A549 (cell line): ENCODE data around the gene AIF1. TPM values are rescaled to one million over a fixed set of nuclear protein-coding genes. Genes with fewer than 3 reads are reported as not detected.

Experiments used
- ATAC-seq, 2 experiments: fragments of 200-7000 bp in 1 of 2; fragments of >200 bp in 1 of 2; cut with Nextera tagmentation in 1 of 2; cut with Tn5 transposase in 1 of 2; 3 replicates each; pipeline versions ENCODE4 v1.8.0 to v1.9.1; 2018 to 2020; ENCODE audit warnings: mild to moderate bottlenecking in 1 of 2, moderate library complexity in 1 of 2
- CTCF ChIA-PET: fragments of 300-600 bp; sonication (Branson Sonifier 250); formaldehyde crosslinking; extraction: SDS; loops from one replicate; lab custom pipeline; 2021; ENCODE audit warnings: antibody characterized with exemption, inconsistent platforms; lab: Yijun Ruan, JAX
- POLR2A ChIA-PET: fragments of 350-600 bp; formaldehyde crosslinking; extraction: SDS; loops from one replicate; lab custom pipeline; 2021; ENCODE audit warnings: antibody characterized with exemption, inconsistent platforms; lab: Yijun Ruan, JAX
- DNase-seq, 2 experiments: peaks; one replicate each; pipeline versions ENCODE4 v3.0.0 to v3.0.0-alpha.2; 2011 to 2016; ENCODE audit warnings: low read depth in 1 of 2, low spot score in 1 of 2
- FAIRE-seq: peaks from 2 replicates; lab custom pipeline; 2011; peaks lifted over from hg19 to GRCh38; lab: Jason Lieb, UNC
- H3K27ac ChIP-seq, 2 experiments: fragments of >200 bp; sonication (Bioruptor Twin); formaldehyde crosslinking; 3 replicates each; pipeline ENCODE4 v1.5.1; 2016 to 2017
- H3K4me1 ChIP-seq: fragments of >200 bp; sonication (Bioruptor Twin); formaldehyde crosslinking; 3 replicates; pipeline ENCODE4 v1.6.1; 2016
- H3K4me2 ChIP-seq: fragments of >200 bp; sonication (Bioruptor Twin); formaldehyde crosslinking; 3 replicates; pipeline ENCODE4 v1.6.1; 2016
- H3K4me3 ChIP-seq: fragments of >200 bp; sonication (Bioruptor Twin); formaldehyde crosslinking; 3 replicates; pipeline ENCODE4 v1.5.1; 2016
- H3K9me3 ChIP-seq: fragments of >200 bp; sonication (Bioruptor Twin); formaldehyde crosslinking; 3 replicates; pipeline ENCODE4 v1.6.1; 2016
- ATOH8 ChIP-seq: fragments of 250-450 bp; sonication (Bioruptor Pico); IDR thresholded peaks from 2 replicates; pipeline ENCODE4 v1.5.0; 2020; ENCODE audit warnings: low read depth, mild to moderate bottlenecking, moderate library complexity
- BHLHE40 ChIP-seq: IDR thresholded peaks from 2 replicates; pipeline ENCODE4 v1.6.1; 2012; ENCODE audit warnings: low read depth, low read length, inconsistent platforms
- CBX2 ChIP-seq: fragments of 200-600 bp; sonication (generic); IDR thresholded peaks from 2 replicates; pipeline ENCODE4 v1.6.1; 2016; ENCODE audit warnings: low read depth, mild to moderate bottlenecking, borderline replicate concordance
- CEBPB ChIP-seq, 2 experiments: fragments of >200 bp in 1 of 2; sonication (Bioruptor Twin) in 1 of 2; formaldehyde crosslinking in 1 of 2; IDR thresholded peaks; 2 replicates each; pipeline ENCODE4 v1.6.1; 2012 to 2016
- CHD2 ChIP-seq: fragments of 150-350 bp; IDR thresholded peaks from 2 replicates; pipeline ENCODE4 v1.6.1; 2014; ENCODE audit warnings: low read length; ENCODE audit not compliant: partially characterized antibody
- ESRRA ChIP-seq: fragments of 150-350 bp; IDR thresholded peaks from 2 replicates; pipeline ENCODE4 v1.6.1; 2014; ENCODE audit warnings: mild to moderate bottlenecking, low read length, borderline replicate concordance
- FOSB ChIP-seq: fragments of 250-450 bp; sonication (Bioruptor Pico); IDR thresholded peaks from 2 replicates; pipeline ENCODE4 v1.5.0; 2020; ENCODE audit warnings: mild to moderate bottlenecking, moderate library complexity
- FOXS1 ChIP-seq: fragments of 250-450 bp; sonication (Bioruptor Pico); IDR thresholded peaks from 2 replicates; pipeline ENCODE4 v1.5.0; 2020; ENCODE audit warnings: mild to moderate bottlenecking, moderate library complexity
- HDAC2 ChIP-seq: fragments of 200-600 bp; sonication (generic); IDR thresholded peaks from 2 replicates; pipeline ENCODE4 v1.6.1; 2016
- HOXA7 ChIP-seq: fragments of 250-450 bp; sonication (Bioruptor Pico); IDR thresholded peaks from 2 replicates; pipeline ENCODE4 v1.5.0; 2020; ENCODE audit warnings: mild to moderate bottlenecking, moderate library complexity
- KDM1A ChIP-seq: fragments of 200-600 bp; sonication (generic); IDR thresholded peaks from 2 replicates; pipeline ENCODE4 v1.6.1; 2016; ENCODE audit warnings: low read depth, mild to moderate bottlenecking
- NR3C1 ChIP-seq: fragments of >200 bp; sonication (Bioruptor Twin); formaldehyde crosslinking; IDR thresholded peaks from 3 replicates; pipeline ENCODE4 v1.6.1; 2017
- ZFP36 ChIP-seq: fragments of 450-650 bp; IDR thresholded peaks from 2 replicates; pipeline ENCODE4 v1.6.1; 2014; ENCODE audit warnings: borderline replicate concordance; ENCODE audit not compliant: partially characterized antibody
- WGBS: methylation state at CpG from one replicate; pipeline ENCODE4 v1.1.6; 2017; ENCODE audit errors: missing lambda C conversion rate; 5-methylcytosine and 5-hydroxymethylcytosine counted together
- polyA plus RNA-seq, 4 experiments: library from polyadenylated mRNA; depleted of rRNA in 3 of 4; stranded (reverse); fragments of >200 nt; fragmentation: RNase III in 1 of 4; extraction: RNeasy Plus Mini Kit Qiagen cat#74134 plus additional on column Dnase treatment in 1 of 4; gene quantifications; 2 replicates in 3 of 4; 3 replicates in 1 of 4; pipeline ENCODE4 v1.2.3, GENCODE V29; 2011 to 2017
- TF ChIP-seq, protein P1 (sequence below): fragments of 200-600 bp; sonication (generic); IDR thresholded peaks from 2 replicates; pipeline ENCODE4 v1.6.1; 2016; ENCODE audit warnings: antibody characterized with exemption, mild to moderate bottlenecking, moderate library complexity
- TF ChIP-seq, protein P2 (sequence below): fragments of 250-450 bp; sonication (Bioruptor Pico); IDR thresholded peaks from 2 replicates; pipeline ENCODE4 v1.5.0; 2021; ENCODE audit warnings: mild to moderate bottlenecking, moderate library complexity, borderline replicate concordance

The AIF1 gene
- polyA plus RNA-seq, 2 of the 4 experiments (the other 2 are of a cell fraction) = not detected

DNA sequence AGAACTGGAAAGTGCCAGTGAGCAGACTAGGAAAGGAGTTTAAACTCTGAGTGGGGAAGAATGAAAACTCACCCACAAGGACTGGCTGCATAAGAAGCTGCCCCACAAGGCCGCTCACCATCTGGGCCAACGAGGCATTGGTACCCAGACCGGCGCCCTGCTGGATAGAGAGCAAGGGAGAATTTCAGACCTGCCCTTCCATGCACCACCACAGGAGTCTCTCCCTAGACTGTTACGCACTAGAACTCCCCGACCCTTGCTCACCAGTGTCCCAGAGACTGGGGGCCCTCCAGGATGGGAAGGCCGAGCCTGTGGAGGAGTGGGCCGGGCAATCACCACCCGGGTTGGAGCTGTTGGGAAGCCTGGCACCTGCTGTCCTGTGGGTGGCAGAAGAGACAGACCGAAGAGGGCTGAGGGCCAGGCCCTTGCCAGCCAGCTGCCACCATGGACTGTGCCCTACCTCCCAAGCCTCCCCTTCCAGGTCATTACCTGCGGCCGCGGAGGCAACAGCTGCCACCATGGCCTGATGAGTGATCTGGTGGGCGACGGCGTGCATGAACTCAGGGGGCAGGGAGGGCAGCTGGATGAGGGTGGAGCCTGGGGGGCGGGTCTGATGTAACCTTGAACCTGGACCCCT is 28.9 kb downstream of the AIF1 start:
- ATAC-seq (peak; percentile 44 to 47; a peak in 5 of 6 replicates), FAIRE-seq (no peak), DNase-seq (no peak)
- H3K4me3 ChIP-seq = no peak overlapping the region
- no peaks in the 10 kb centered on the region for H3K4me1 ChIP-seq
- no peak overlapping the region for H3K4me2 ChIP-seq
- H3K9me3 ChIP-seq = no peaks in the 10 kb centered on the region
- TF ChIP-seq FOXS1 (CRISPR knock-in tag) (no peak), CEBPB (IDR thresholded peaks at IDR 0.05) (no peak), NR3C1 (no peak), KDM1A (no peak), FOSB (CRISPR knock-in tag) (no peak), HDAC2 (no peak), ATOH8 (CRISPR knock-in tag) (no peak), CBX2 (no peak), HOXA7 (CRISPR knock-in tag) (no peak)
- TF ChIP-seq, protein P1, sequence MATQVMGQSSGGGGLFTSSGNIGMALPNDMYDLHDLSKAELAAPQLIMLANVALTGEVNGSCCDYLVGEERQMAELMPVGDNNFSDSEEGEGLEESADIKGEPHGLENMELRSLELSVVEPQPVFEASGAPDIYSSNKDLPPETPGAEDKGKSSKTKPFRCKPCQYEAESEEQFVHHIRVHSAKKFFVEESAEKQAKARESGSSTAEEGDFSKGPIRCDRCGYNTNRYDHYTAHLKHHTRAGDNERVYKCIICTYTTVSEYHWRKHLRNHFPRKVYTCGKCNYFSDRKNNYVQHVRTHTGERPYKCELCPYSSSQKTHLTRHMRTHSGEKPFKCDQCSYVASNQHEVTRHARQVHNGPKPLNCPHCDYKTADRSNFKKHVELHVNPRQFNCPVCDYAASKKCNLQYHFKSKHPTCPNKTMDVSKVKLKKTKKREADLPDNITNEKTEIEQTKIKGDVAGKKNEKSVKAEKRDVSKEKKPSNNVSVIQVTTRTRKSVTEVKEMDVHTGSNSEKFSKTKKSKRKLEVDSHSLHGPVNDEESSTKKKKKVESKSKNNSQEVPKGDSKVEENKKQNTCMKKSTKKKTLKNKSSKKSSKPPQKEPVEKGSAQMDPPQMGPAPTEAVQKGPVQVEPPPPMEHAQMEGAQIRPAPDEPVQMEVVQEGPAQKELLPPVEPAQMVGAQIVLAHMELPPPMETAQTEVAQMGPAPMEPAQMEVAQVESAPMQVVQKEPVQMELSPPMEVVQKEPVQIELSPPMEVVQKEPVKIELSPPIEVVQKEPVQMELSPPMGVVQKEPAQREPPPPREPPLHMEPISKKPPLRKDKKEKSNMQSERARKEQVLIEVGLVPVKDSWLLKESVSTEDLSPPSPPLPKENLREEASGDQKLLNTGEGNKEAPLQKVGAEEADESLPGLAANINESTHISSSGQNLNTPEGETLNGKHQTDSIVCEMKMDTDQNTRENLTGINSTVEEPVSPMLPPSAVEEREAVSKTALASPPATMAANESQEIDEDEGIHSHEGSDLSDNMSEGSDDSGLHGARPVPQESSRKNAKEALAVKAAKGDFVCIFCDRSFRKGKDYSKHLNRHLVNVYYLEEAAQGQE = no peak
- TF ChIP-seq, protein P2, sequence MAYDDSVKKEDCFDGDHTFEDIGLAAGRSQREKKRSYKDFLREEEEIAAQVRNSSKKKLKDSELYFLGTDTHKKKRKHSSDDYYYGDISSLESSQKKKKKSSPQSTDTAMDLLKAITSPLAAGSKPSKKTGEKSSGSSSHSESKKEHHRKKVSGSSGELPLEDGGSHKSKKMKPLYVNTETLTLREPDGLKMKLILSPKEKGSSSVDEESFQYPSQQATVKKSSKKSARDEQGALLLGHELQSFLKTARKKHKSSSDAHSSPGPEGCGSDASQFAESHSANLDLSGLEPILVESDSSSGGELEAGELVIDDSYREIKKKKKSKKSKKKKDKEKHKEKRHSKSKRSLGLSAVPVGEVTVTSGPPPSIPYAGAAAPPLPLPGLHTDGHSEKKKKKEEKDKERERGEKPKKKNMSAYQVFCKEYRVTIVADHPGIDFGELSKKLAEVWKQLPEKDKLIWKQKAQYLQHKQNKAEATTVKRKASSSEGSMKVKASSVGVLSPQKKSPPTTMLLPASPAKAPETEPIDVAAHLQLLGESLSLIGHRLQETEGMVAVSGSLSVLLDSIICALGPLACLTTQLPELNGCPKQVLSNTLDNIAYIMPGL (CRISPR knock-in tag) = no peak
- H3K27ac ChIP-seq = no peak overlapping the region
- POLR2A ChIA-PET = interaction anchor here (0.6 kb wide), 1 partner anchor 60 kb away, joined by 3 read pairs; no protein-coding TSS in a partner anchor
- CTCF ChIA-PET = interaction anchor here (1.0 to 1.6 kb wide), 3 partner anchors 9 to 97 kb away, joined by 3 to 5 read pairs (median 3); partner anchors contain the start of genes ATP6V1G2 and BAG6
- WGBS = 90% methylated on average over 10 of the region's 17 CpGs

- POLR2A ChIA-PET = no interaction called here
- DNase-seq (no peak), ATAC-seq (no peak), FAIRE-seq (no peak)
- Histone ChIP-seq H3K27ac (no peak overlapping the region), H3K4me3 (no peak overlapping the region), H3K4me2 (no peak overlapping the region), H3K9me3 (no peaks in the 10 kb centered on the region), H3K4me1 (no peaks in the 10 kb centered on the region)
- 95% methylated on average over 9 of the region's 9 CpGs for WGBS
- CTCF ChIA-PET = interaction anchor here (1.6 kb wide), 1 partner anchor 12 kb away, joined by 3 read pairs; no protein-coding TSS in a partner anchor
- no peak for TF ChIP-seq CHD2
Observed at GRCh38 chr6:31645325-31645724, 30.3 kb downstream of the AIF1 start.

DNA sequence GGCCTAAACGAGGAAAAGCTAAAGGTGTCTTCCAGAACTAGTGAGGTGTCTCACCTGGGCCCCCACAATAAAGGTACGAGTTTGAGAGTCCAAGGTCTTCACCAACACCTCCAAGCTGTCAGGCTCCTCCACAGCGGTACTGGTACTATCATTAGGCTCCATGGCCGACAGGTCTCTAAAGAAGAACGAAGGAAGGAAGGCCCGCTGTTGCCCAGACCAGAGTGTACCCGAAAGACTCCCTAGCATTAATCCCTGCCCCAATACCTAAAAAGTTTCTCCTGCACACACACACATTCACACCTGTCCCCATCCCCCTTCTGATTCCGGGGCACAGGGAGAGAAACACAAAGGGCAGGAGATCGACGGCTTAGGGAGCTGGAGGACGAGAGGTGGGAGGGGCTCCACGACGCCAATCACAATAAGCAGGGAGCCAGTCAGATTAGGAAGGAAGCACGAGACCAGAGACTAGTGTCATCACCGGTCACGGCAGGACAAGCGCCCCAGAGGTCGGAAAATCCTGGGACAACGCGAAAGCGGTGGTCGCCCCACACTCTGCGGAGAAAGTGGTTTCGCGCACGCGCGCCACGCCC is 36.7 kb downstream of the AIF1 start:
- ATAC-seq (peak; percentile 79 to 80), DNase-seq (peak; percentile 58 to 66), FAIRE-seq (no peak)
- WGBS = 6% methylated on average over 22 of the region's 29 CpGs
- Histone ChIP-seq H3K4me2 (peak overlapping the region; percentile 83), H3K4me3 (peak overlapping the region; percentile 69), H3K27ac (peak overlapping the region; percentile 91 to 99), H3K4me1 (peaks cover 10% of the 10 kb centered on the region; the same call in 2 of the 3 replicates)
- CTCF ChIA-PET = interaction anchor here (1.4 to 2.4 kb wide), 3 partner anchors 9 to 105 kb away, joined by 5 to 12 read pairs (median 6); partner anchors contain the start of gene ATP6V1G2
- TF ChIP-seq ZFP36 (no peak), BHLHE40 (0 out of 2 replicates have a peak, but pooled peaks have one; percentile 18), ESRRA (no peak)
- TF ChIP-seq, all 56 proteins: peak for 1
- POLR2A ChIA-PET = interaction anchor here (0.7 to 1.8 kb wide), 13 partner anchors 9 to 246 kb away, joined by 3 to 14 read pairs (median 4); partner anchors contain the start of genes C6orf47, CSNK2B, DDX39B and EHMT2
- H3K9me3 ChIP-seq = no peaks in the 10 kb centered on the region
